Glutamatergic neuron (in vitro differentiated cells): ENCODE results near the gene MMAB. TPM values are rescaled to one million over a fixed set of nuclear protein-coding genes. Genes with fewer than 3 reads are reported as not detected.

Experiments
- DNase-seq: peaks from one replicate; pipeline ENCODE4 v3.0.0; 2022
- H3K27ac Mint-ChIP-seq: one replicate; pipeline ENCODE4 v1.8.0; 2020; ENCODE audit warnings: mild to moderate bottlenecking, mixed read lengths, inconsistent platforms; ENCODE audit not compliant: unreplicated experiment
- H3K27me3 Mint-ChIP-seq: one replicate; pipeline ENCODE4 v1.8.0; 2020; ENCODE audit warnings: mild to moderate bottlenecking, moderate library complexity, mixed read lengths, inconsistent platforms; ENCODE audit not compliant: unreplicated experiment
- H3K36me3 Mint-ChIP-seq: one replicate; pipeline ENCODE4 v1.8.0; 2020; ENCODE audit warnings: mild to moderate bottlenecking, mixed read lengths, inconsistent platforms; ENCODE audit not compliant: unreplicated experiment
- H3K4me1 Mint-ChIP-seq: one replicate; pipeline ENCODE4 v1.8.0; 2020; ENCODE audit warnings: mild to moderate bottlenecking, low read depth, mixed read lengths, inconsistent platforms; ENCODE audit not compliant: unreplicated experiment
- H3K4me3 Mint-ChIP-seq: one replicate; pipeline ENCODE4 v1.8.0; 2020; ENCODE audit warnings: mild to moderate bottlenecking, mixed read lengths, inconsistent platforms; ENCODE audit not compliant: unreplicated experiment
- H3K9me3 Mint-ChIP-seq: one replicate; pipeline ENCODE4 v1.8.0; 2020; ENCODE audit warnings: mild to moderate bottlenecking, moderate library complexity, mixed read lengths, inconsistent platforms; ENCODE audit not compliant: unreplicated experiment
- total RNA-seq: library from RNA; stranded (reverse); fragmentation: NEBNext Ultra II Directional; extraction: Animal tissue kit (Norgen Biotek cat#: 25700); gene quantifications from one replicate; pipeline ENCODE4 v1.2.1, GENCODE V29; 2021; ENCODE audit not compliant: unreplicated experiment
- TF ChIP-seq, protein P1 (sequence below): fragments of 200-600 bp; sonication (generic); IDR thresholded peaks from one replicate; pipeline ENCODE4 v1.5.0; 2021; ENCODE audit not compliant: partially characterized antibody, unreplicated experiment

MMAB gene
- total RNA-seq, 1 donor from 2014 or later: 28.7 TPM

DNA sequence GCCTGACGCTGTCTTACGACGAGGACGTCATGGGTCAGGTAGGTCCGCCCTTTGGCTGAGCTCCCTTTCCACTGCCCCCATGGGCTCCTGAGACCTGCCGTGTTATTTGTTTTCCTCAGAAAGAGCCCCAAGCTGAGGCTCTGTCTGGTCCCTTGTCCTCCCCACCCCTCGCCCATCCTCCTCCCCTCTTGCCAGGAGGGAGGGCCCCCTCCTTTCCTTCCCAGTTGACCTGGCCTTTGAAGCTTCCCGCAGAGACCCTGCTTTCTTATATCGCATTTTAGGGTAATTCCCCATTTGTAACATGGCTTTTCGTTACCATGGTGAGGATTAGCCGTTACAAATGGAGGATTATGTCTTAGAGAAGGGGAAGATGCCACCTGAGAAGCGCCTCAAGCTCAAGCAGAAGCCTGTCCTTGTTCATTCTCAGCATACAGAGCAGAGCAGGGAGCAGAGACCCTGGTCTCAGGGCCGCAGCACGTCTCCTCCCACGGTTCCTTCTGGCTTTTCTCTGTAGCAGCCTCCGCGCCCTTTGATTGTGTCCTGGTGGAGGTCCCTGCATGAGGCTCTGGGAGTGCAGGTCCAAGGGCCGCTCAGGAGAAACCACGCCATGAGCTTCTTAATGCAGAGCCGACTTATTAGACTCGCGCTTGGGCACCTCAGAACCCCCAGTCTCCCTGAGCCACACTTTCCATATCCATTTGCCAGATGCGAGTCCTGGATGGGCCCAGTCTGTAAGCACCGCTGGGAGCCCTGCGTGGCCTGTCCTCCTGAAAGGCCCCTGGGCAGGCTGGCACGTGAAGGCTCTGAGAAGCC lies 48.6 kb downstream of the MMAB start:
- TF ChIP-seq, protein P1, sequence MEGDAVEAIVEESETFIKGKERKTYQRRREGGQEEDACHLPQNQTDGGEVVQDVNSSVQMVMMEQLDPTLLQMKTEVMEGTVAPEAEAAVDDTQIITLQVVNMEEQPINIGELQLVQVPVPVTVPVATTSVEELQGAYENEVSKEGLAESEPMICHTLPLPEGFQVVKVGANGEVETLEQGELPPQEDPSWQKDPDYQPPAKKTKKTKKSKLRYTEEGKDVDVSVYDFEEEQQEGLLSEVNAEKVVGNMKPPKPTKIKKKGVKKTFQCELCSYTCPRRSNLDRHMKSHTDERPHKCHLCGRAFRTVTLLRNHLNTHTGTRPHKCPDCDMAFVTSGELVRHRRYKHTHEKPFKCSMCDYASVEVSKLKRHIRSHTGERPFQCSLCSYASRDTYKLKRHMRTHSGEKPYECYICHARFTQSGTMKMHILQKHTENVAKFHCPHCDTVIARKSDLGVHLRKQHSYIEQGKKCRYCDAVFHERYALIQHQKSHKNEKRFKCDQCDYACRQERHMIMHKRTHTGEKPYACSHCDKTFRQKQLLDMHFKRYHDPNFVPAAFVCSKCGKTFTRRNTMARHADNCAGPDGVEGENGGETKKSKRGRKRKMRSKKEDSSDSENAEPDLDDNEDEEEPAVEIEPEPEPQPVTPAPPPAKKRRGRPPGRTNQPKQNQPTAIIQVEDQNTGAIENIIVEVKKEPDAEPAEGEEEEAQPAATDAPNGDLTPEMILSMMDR: no peak
- H3K4me1 Mint-ChIP-seq: peaks cover 26% of the 10 kb centered on the region
- H3K27me3 Mint-ChIP-seq: peaks cover 4% of the 10 kb centered on the region
- peaks cover 9% of the 10 kb centered on the region for H3K9me3 Mint-ChIP-seq
- no peak overlapping the region for H3K27ac Mint-ChIP-seq
- H3K4me3 Mint-ChIP-seq: no peak overlapping the region
- peaks cover 4% of the 10 kb centered on the region for H3K36me3 Mint-ChIP-seq
- no peak for DNase-seq

DNA sequence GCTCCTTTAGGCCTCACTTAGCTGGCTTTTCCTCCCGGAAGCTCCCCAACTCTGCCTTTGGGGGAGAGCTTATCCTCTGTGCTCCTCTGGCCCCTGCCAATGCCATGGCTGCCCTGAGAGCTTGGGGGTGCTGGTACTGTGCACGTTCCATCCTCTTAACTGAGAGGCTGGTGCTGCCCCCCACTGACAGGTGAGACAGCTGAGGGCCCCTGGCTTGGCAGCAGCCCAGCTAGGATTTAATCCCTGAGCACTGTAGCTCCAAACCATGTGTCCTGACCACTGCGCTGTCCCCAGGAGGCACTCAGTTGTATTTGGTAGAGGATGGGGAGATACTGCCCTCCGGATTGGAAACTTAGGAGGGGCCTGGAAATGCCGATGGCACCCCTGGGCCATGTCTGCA lies 49.8 kb downstream of the MMAB start:
- Mint-ChIP-seq H3K27me3 (peaks cover 9% of the 10 kb centered on the region), H3K36me3 (peaks cover 4% of the 10 kb centered on the region), H3K27ac (no peak overlapping the region), H3K4me3 (no peak overlapping the region), H3K9me3 (peaks cover 9% of the 10 kb centered on the region), H3K4me1 (peaks cover 31% of the 10 kb centered on the region)
- TF ChIP-seq, protein P1: no peak
- DNase-seq: no peak

DNA sequence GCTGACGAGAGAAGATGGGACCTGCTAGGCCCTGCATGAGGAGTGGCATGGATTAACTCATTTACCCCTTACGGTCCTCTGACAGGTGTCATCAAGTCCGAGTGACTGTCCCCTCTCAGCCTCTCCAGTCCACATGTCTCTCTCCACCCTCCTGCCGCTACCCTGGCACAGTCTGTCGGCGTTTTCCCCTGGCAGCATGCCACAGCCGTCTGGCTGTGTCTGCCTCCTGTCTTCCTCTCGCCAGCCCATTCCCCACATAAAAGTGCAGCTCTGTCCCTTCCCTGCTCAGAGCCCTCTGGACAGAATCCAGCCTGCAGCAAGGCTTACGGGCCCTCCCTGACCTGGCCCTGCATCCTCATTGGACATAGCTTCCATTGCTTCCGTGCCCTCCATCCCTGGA lies 50.2 kb downstream of the MMAB start:
- H3K9me3 Mint-ChIP-seq: peaks cover 9% of the 10 kb centered on the region
- TF ChIP-seq, protein P1: no peak
- peak overlapping the region; percentile 44 for H3K27ac Mint-ChIP-seq
- DNase-seq: no peak
- peaks cover 4% of the 10 kb centered on the region for H3K36me3 Mint-ChIP-seq
- peak overlapping the region; percentile 56 for H3K4me3 Mint-ChIP-seq
- H3K27me3 Mint-ChIP-seq: peaks cover 9% of the 10 kb centered on the region
- peaks cover 35% of the 10 kb centered on the region for H3K4me1 Mint-ChIP-seq

DNA sequence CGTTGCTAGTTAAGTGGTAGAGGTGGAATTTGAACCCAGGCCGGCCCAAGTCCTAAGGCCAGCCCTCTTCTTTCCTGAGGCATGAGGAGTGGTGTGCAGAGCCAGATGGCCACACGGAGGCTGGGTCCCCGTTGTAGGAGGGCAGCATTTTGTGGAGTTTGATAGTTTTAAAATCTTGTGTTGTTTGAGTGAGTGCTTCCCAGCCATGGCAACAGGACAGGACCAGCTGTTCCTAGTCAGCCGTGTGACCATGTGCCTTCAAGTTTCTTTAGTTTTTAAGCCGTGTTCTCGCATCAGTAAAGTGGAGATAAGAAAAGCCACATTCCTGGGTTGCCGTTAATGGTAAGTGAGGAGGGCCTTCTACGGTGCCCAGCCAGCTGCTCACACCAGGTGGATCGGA lies 51.5 kb downstream of the MMAB start:
- peaks cover 12% of the 10 kb centered on the region for H3K27me3 Mint-ChIP-seq
- H3K36me3 Mint-ChIP-seq: peaks cover 4% of the 10 kb centered on the region
- TF ChIP-seq, protein P1: no peak
- no peak overlapping the region for H3K4me3 Mint-ChIP-seq
- no peak for DNase-seq
- peaks cover 44% of the 10 kb centered on the region for H3K4me1 Mint-ChIP-seq
- peaks cover 12% of the 10 kb centered on the region for H3K9me3 Mint-ChIP-seq
- no peak overlapping the region for H3K27ac Mint-ChIP-seq

DNA sequence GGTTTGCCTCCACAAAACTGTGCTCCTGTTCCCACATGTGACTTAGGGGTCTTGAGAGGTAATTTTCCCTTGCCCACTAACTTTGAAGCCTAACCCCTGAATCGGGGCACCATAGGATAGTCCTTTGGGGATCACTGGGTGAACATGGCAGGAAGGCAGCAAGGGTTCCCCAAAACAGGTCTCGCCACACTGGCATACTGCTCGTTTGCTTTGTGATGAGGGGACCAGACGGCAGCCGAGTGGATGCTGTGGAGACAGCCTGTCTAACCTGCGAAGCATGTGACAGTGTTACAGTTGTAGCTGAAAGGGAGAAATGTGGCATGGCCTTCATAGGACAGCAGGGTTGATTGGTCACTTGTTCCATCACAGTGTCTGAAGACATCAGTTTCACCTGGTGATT lies 53.5 kb downstream of the MMAB start:
- TF ChIP-seq, protein P1: no peak
- Mint-ChIP-seq H3K4me3 (no peak overlapping the region), H3K36me3 (peaks cover 4% of the 10 kb centered on the region), H3K27me3 (peaks cover 13% of the 10 kb centered on the region), H3K4me1 (peaks cover 46% of the 10 kb centered on the region), H3K27ac (no peak overlapping the region), H3K9me3 (peaks cover 12% of the 10 kb centered on the region)
- DNase-seq: no peak
